Upper lobe of left lung (tissue), 6 donors: ENCODE data around the gene KPRP. TPM values are rescaled to one million over a fixed set of nuclear protein-coding genes. Genes with fewer than 3 reads are reported as not detected.

Experiments
- ATAC-seq, 2 donors: fragments of 200-7000 bp; cut with Tn5 transposase; one replicate each; pipeline ENCODE4 v1.9.1; 2022; ENCODE audit warnings: mild to moderate bottlenecking in 2 of 2, moderate library complexity in 2 of 2; ENCODE audit not compliant: low FRiP score in 2 of 2
- DNase-seq, 2 donors: peaks; one replicate each; pipeline ENCODE4 v3.0.0-alpha.2; 2019 to 2020
- H3K27ac ChIP-seq, 4 donors: fragments of 200-600 bp; sonication (generic); one replicate each; pipeline ENCODE4 v1.5.1; 2016 to 2019
- H3K27me3 ChIP-seq, 4 donors: fragments of 200-600 bp; sonication (generic); one replicate each; pipeline ENCODE4 v1.5.1; 2017 to 2019
- H3K36me3 ChIP-seq, 4 donors: fragments of 200-600 bp; sonication (generic); one replicate each; pipeline ENCODE4 v1.5.1; 2016 to 2019
- H3K4me1 ChIP-seq, 4 donors: fragments of 200-600 bp; sonication (generic); one replicate each; pipeline ENCODE4 v1.5.1; 2018 to 2019
- H3K4me3 ChIP-seq, 4 donors: fragments of 200-600 bp; sonication (generic); one replicate each; pipeline ENCODE4 v1.5.1; 2017 to 2019; ENCODE audit warnings: mild to moderate bottlenecking in 2 of 4, moderate library complexity in 1 of 4
- H3K9me3 ChIP-seq, 4 donors: fragments of 200-600 bp; sonication (generic); one replicate each; pipeline ENCODE4 v1.5.1; 2018 to 2019
- EP300 ChIP-seq, 4 donors: sonication (generic); formaldehyde crosslinking; IDR thresholded peaks; one replicate each; pipeline ENCODE4 v1.5.1; 2017; ENCODE audit warnings: antibody characterized with exemption in 4 of 4, control low read depth in 2 of 4
- POLR2A ChIP-seq, 4 donors: fragments of 450-650 bp; IDR thresholded peaks; one replicate each; pipeline ENCODE4 v1.5.1; 2016 to 2017; ENCODE audit warnings: antibody characterized with exemption in 4 of 4, mild to moderate bottlenecking in 2 of 4
- POLR2AphosphoS5 ChIP-seq, 2 donors: sonication (generic); formaldehyde crosslinking; IDR thresholded peaks; one replicate each; pipeline ENCODE4 v1.5.1; 2017; ENCODE audit warnings: antibody characterized with exemption in 2 of 2
- WGBS, 2 donors: methylation state at CpG; one replicate each; pipeline ENCODE4 v1.1.5; 2017 to 2018; 5-methylcytosine and 5-hydroxymethylcytosine counted together
- total RNA-seq, 6 donors: library from RNA; depleted of rRNA in 4 of 6; stranded (reverse); fragments of >200 nt in 4 of 6; gene quantifications; one replicate each; pipeline versions ENCODE4 v1.1.0 to v1.2.1, GENCODE V29; 2016 to 2021
- TF ChIP-seq, protein P1 (sequence below), 6 experiments: fragments of 450-650 bp in 4 of 6; fragments of 200-600 bp in 2 of 6; sonication (generic) in 2 of 6; IDR thresholded peaks; one replicate each; pipeline ENCODE4 v1.5.1; 2016 to 2019; ENCODE audit warnings: antibody characterized with exemption in 6 of 6
- donor health status: DM: no; HTN: no; CAD: no; lungs with moderate emphysema.
- donor health status: DM: no; HTN: yes; CAD: no; lungs with severe emphysema.

The KPRP gene
- total RNA-seq, 6 donors from 2014 or later = not detected

DNA sequence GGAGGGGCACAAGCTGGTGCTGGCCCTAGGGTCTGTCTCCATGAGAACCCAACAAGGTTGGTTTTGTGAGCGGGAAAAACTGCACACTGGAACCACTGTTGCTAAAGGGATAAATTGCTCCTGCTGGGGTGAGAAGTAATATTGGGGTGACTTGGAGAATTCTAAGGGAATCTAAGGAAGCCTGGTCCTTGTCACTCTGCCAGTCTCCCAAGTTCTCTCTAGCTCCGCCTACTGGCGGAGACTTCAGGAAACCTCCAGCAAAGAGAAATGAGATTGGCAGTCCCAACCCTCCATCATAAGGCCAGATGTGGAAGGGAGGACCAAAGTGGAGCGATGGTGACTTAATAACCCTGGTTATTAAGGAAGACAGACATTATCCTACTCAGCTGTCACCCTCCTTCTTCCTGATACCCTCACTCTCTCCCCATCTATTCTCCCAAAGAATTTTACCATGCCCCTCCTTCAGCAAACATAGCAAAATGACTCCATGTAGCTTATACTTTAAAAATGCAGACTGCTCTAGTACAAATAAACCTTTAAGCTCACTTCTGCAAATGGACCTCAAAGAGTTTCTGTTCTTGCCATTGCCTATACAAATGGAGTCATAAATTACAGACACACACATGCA, 19.8 kb downstream of the KPRP start:
- WGBS, 2 donors = 47 to 55% methylated on average over 4 of the region's 4 CpGs
- no peak for TF ChIP-seq POLR2AphosphoS5 (IDR thresholded peaks at IDR 0.05)
- TF ChIP-seq, protein P1, sequence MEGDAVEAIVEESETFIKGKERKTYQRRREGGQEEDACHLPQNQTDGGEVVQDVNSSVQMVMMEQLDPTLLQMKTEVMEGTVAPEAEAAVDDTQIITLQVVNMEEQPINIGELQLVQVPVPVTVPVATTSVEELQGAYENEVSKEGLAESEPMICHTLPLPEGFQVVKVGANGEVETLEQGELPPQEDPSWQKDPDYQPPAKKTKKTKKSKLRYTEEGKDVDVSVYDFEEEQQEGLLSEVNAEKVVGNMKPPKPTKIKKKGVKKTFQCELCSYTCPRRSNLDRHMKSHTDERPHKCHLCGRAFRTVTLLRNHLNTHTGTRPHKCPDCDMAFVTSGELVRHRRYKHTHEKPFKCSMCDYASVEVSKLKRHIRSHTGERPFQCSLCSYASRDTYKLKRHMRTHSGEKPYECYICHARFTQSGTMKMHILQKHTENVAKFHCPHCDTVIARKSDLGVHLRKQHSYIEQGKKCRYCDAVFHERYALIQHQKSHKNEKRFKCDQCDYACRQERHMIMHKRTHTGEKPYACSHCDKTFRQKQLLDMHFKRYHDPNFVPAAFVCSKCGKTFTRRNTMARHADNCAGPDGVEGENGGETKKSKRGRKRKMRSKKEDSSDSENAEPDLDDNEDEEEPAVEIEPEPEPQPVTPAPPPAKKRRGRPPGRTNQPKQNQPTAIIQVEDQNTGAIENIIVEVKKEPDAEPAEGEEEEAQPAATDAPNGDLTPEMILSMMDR (IDR thresholded peaks at IDR 0.05) = no peak
- TF ChIP-seq EP300 (IDR thresholded peaks at IDR 0.05) = no peak
- no peak for TF ChIP-seq POLR2A (IDR thresholded peaks at IDR 0.05)
- no peak for ATAC-seq

GRCh38 chr1:152783095-152783494, 25.3 kb downstream of the KPRP start:
- Histone ChIP-seq H3K4me3 (no peak overlapping the region), H3K27ac (no peak overlapping the region), H3K36me3 (no peaks in the 10 kb centered on the region), H3K4me1 (no peaks in the 10 kb centered on the region), H3K9me3 (no peaks in the 10 kb centered on the region), H3K27me3 (no peaks in the 10 kb centered on the region)
- TF ChIP-seq POLR2AphosphoS5 (IDR thresholded peaks at IDR 0.05) (no peak), POLR2A (IDR thresholded peaks at IDR 0.05) (no peak), EP300 (IDR thresholded peaks at IDR 0.05) (no peak)
- TF ChIP-seq, protein P1 (IDR thresholded peaks at IDR 0.05) = no peak
- 62 to 69% methylated on average over 1 to 2 of the region's 2 CpGs for WGBS, 2 donors
- ATAC-seq = no peak
- DNase-seq = no peak

More for the DNA sequence above, 19.8 kb downstream of the KPRP start:
- no peaks in the 10 kb centered on the region for H3K4me1 ChIP-seq
- H3K4me3 ChIP-seq = no peak overlapping the region
- H3K9me3 ChIP-seq = no peaks in the 10 kb centered on the region
- DNase-seq = no peak
- H3K27me3 ChIP-seq = no peaks in the 10 kb centered on the region
- no peaks in the 10 kb centered on the region for H3K36me3 ChIP-seq
- H3K27ac ChIP-seq = no peak overlapping the region

DNA sequence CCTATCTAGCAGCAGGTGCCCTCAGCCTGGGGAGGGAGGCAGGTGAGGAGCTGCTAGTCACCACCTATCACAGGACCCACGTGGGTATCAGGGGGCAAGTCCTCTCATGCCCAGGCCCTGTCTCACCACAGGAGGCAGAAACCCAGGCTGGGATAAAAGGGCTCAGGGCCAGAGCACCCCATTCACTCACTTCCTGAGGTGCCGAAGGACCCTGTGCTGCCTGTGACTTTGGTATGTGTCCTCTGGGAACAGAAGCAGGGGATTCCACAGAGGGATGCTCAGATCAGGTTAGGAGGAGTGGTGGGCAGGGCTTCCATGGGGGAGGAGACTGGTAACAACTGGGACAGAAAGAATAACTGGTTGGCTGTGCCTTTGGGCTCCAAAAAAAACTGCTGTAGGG, 28.3 kb downstream of the KPRP start, which contains the start of gene LCE1E:
TSS of gene LCE1E (plus strand) at position 181 of the 400 bp plus-strand sequence. CDS start 1,043 bp downstream, outside the sequence.
- Histone ChIP-seq H3K4me3 (no peak within 1 kb of the TSS), H3K4me1 (no peaks in the 10 kb centered on the region), H3K27ac (no peak within 1 kb of the TSS), H3K27me3 (no peaks in the 10 kb centered on the region), H3K36me3 (no peaks in the 10 kb centered on the region), H3K9me3 (no peaks in the 10 kb centered on the region)
- ATAC-seq (no peak), DNase-seq (no peak)
- TF ChIP-seq, protein P1 (IDR thresholded peaks at IDR 0.05) = no peak
- no peak for TF ChIP-seq POLR2A (IDR thresholded peaks at IDR 0.05)
- TF ChIP-seq POLR2AphosphoS5 (IDR thresholded peaks at IDR 0.05) = no peak
- TF ChIP-seq EP300 (IDR thresholded peaks at IDR 0.05) = no peak
- 31% methylated on average over 2 of the region's 2 CpGs; no CpG with 5 or more reads in 1 of the 2 donors for WGBS, 2 donors

GRCh38 chr1:152795686-152796085, 37.9 kb downstream of the KPRP start:
- Histone ChIP-seq H3K27me3 (no peaks in the 10 kb centered on the region), H3K4me3 (no peak overlapping the region), H3K4me1 (no peaks in the 10 kb centered on the region), H3K36me3 (no peaks in the 10 kb centered on the region), H3K27ac (no peak overlapping the region), H3K9me3 (no peaks in the 10 kb centered on the region)
- 48 to 59% methylated on average over 4 of the region's 4 CpGs for WGBS, 2 donors
- ATAC-seq = no peak
- no peak for DNase-seq
- TF ChIP-seq POLR2A (IDR thresholded peaks at IDR 0.05) = no peak
- TF ChIP-seq, protein P1 (IDR thresholded peaks at IDR 0.05) = no peak
- no peak for TF ChIP-seq POLR2AphosphoS5 (IDR thresholded peaks at IDR 0.05)
- TF ChIP-seq EP300 (IDR thresholded peaks at IDR 0.05) = no peak

DNA sequence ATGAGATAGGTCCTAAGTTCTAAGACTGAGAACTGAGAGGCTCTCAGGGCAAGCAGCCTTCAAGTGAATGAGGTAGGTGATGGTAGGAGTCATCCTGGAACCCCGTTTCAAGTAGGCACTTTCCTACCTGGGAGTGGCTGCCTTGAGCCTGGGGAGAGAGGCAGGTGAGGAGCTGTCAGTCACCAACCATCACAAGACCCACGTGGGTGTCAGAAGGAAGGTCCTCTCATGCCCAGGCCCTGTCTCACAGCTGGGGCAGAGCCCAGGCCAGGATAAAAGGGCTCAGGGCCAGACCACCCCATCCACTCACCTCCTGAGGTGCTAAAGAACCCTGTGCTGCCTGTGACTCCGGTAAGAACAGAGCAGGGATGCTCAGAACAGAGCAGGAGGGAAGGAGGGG, 38.6 kb downstream of the KPRP start, which contains the start of gene LCE1D:
TSS of gene LCE1D (plus strand) at position 301 of the 400 bp plus-strand sequence. CDS start 1,074 bp downstream, outside the sequence.
- ATAC-seq = no peak
- no peak within 1 kb of the TSS for H3K4me3 ChIP-seq
- H3K4me1 ChIP-seq = no peaks in the 10 kb centered on the region
- WGBS, 2 donors = 37 to 40% methylated on average over 1 to 3 of the region's 3 CpGs
- no peaks in the 10 kb centered on the region for H3K9me3 ChIP-seq
- DNase-seq = no peak
- no peak within 1 kb of the TSS for H3K27ac ChIP-seq
- no peaks in the 10 kb centered on the region for H3K36me3 ChIP-seq
- H3K27me3 ChIP-seq = no peaks in the 10 kb centered on the region
- TF ChIP-seq EP300 (IDR thresholded peaks at IDR 0.05) = no peak
